ENCODE data around the gene TMEM176A.

Gene TMEM176A

GRCh38 chr7:150790416-150791075 lies 10.0 kb upstream of the TMEM176A start:
- Histone ChIP-seq H3K36me3 (ENCODE audit: control insufficient read depth, low read depth, low read length) (no peaks in the 10 kb centered on the region), H3K9me3 (ENCODE audit: control insufficient read depth, low read depth, low read length) (no peaks in the 10 kb centered on the region), H3K27ac (ENCODE audit: low read length) (no peak overlapping the region), H3K27me3 (ENCODE audit: control insufficient read depth, insufficient read depth, low read length) (no peaks in the 10 kb centered on the region), H3K4me3 (ENCODE audit: low read length) (no peak overlapping the region), H3K9ac (ENCODE audit: low read length) (no peak overlapping the region), H3K4me1 (ENCODE audit: control insufficient read depth, low read depth, low read length) (no peaks in the 10 kb centered on the region)

- no peaks in the 10 kb centered on the region for H3K36me3 ChIP-seq (ENCODE audit: control insufficient read depth, low read depth, low read length)
- H3K27ac ChIP-seq (ENCODE audit: low read length), result no peak overlapping the region
- no peak overlapping the region for H3K9ac ChIP-seq (ENCODE audit: low read length)
- H3K4me1 ChIP-seq (ENCODE audit: control insufficient read depth, low read depth, low read length), result no peaks in the 10 kb centered on the region
- H3K27me3 ChIP-seq (ENCODE audit: control insufficient read depth, insufficient read depth, low read length), result peaks cover 2% of the 10 kb centered on the region
- H3K9me3 ChIP-seq (ENCODE audit: control insufficient read depth, low read depth, low read length), result no peaks in the 10 kb centered on the region
- H3K4me3 ChIP-seq (ENCODE audit: low read length), result no peak overlapping the region
Observed at GRCh38 chr7:150791304-150791703, 9.3 kb upstream of the TMEM176A start.

- H3K4me1 ChIP-seq (ENCODE audit: control insufficient read depth, low read depth, low read length), result no peaks in the 10 kb centered on the region
- H3K9me3 ChIP-seq (ENCODE audit: control insufficient read depth, low read depth, low read length), result no peaks in the 10 kb centered on the region
- no peak overlapping the region for H3K4me3 ChIP-seq (ENCODE audit: low read length)
- H3K9ac ChIP-seq (ENCODE audit: low read length), result no peak overlapping the region
- H3K27me3 ChIP-seq (ENCODE audit: control insufficient read depth, insufficient read depth, low read length), result peaks cover 3% of the 10 kb centered on the region
- H3K27ac ChIP-seq (ENCODE audit: low read length), result no peak overlapping the region
- H3K36me3 ChIP-seq (ENCODE audit: control insufficient read depth, low read depth, low read length), result no peaks in the 10 kb centered on the region
Observed at GRCh38 chr7:150791746-150792452, 8.7 kb upstream of the TMEM176A start.

GRCh38 chr7:150793569-150794238 lies 6.9 kb upstream of the TMEM176A start:
- no peaks in the 10 kb centered on the region for H3K36me3 ChIP-seq (ENCODE audit: control insufficient read depth, low read depth, low read length)
- H3K9me3 ChIP-seq (ENCODE audit: control insufficient read depth, low read depth, low read length), result no peaks in the 10 kb centered on the region
- peaks cover 5% of the 10 kb centered on the region for H3K4me1 ChIP-seq (ENCODE audit: control insufficient read depth, low read depth, low read length)
- no peak overlapping the region for H3K4me3 ChIP-seq (ENCODE audit: low read length)
- no peak overlapping the region for H3K27ac ChIP-seq (ENCODE audit: low read length)
- H3K27me3 ChIP-seq (ENCODE audit: control insufficient read depth, insufficient read depth, low read length), result peaks cover 14% of the 10 kb centered on the region
- H3K9ac ChIP-seq (ENCODE audit: low read length), result no peak overlapping the region

GRCh38 chr7:150797661-150798060 lies 2.9 kb upstream of the TMEM176A start:
- H3K36me3 ChIP-seq (ENCODE audit: control insufficient read depth, low read depth, low read length), result no peaks in the 10 kb centered on the region
- H3K9ac ChIP-seq (ENCODE audit: low read length), result no peak overlapping the region
- no peak overlapping the region for H3K4me3 ChIP-seq (ENCODE audit: low read length)
- no peak overlapping the region for H3K27ac ChIP-seq (ENCODE audit: low read length)
- peaks cover 9% of the 10 kb centered on the region for H3K4me1 ChIP-seq (ENCODE audit: control insufficient read depth, low read depth, low read length)
- peaks cover 54% of the 10 kb centered on the region for H3K27me3 ChIP-seq (ENCODE audit: control insufficient read depth, insufficient read depth, low read length)
- no peaks in the 10 kb centered on the region for H3K9me3 ChIP-seq (ENCODE audit: control insufficient read depth, low read depth, low read length)

- no peak overlapping the region for H3K27ac ChIP-seq (ENCODE audit: low read length)
- H3K36me3 ChIP-seq (ENCODE audit: control insufficient read depth, low read depth, low read length), result no peaks in the 10 kb centered on the region
- H3K4me3 ChIP-seq (ENCODE audit: low read length), result no peak overlapping the region
- peaks cover 69% of the 10 kb centered on the region for H3K27me3 ChIP-seq (ENCODE audit: control insufficient read depth, insufficient read depth, low read length)
- no peaks in the 10 kb centered on the region for H3K9me3 ChIP-seq (ENCODE audit: control insufficient read depth, low read depth, low read length)
- H3K4me1 ChIP-seq (ENCODE audit: control insufficient read depth, low read depth, low read length), result peaks cover 9% of the 10 kb centered on the region
- H3K9ac ChIP-seq (ENCODE audit: low read length), result no peak overlapping the region
Observed at GRCh38 chr7:150799156-150799555, 1.4 kb upstream of the TMEM176A start.

- Histone ChIP-seq H3K4me3 (ENCODE audit: low read length) (peak within 1 kb of the TSS; percentile 57), H3K9ac (ENCODE audit: low read length) (no peak within 1 kb of the TSS), H3K4me1 (ENCODE audit: control insufficient read depth, low read depth, low read length) (peaks cover 9% of the 10 kb centered on the region), H3K27me3 (ENCODE audit: control insufficient read depth, insufficient read depth, low read length) (peaks cover 75% of the 10 kb centered on the region), H3K27ac (ENCODE audit: low read length) (no peak within 1 kb of the TSS), H3K9me3 (ENCODE audit: control insufficient read depth, low read depth, low read length) (no peaks in the 10 kb centered on the region), H3K36me3 (ENCODE audit: control insufficient read depth, low read depth, low read length) (no peaks in the 10 kb centered on the region)
Observed at GRCh38 chr7:150799741-150800580, 608 bp upstream of the TMEM176A start, which contains the start of gene TMEM176B. TMEM176B (minus strand) TSS chr7:150800364; CDS start chr7:150796569, 3,795 bp downstream.

- Histone ChIP-seq H3K9me3 (ENCODE audit: control insufficient read depth, low read depth, low read length) (peaks cover 3% of the 10 kb centered on the region), H3K4me3 (ENCODE audit: low read length) (peak overlapping the region; percentile 57), H3K4me1 (ENCODE audit: control insufficient read depth, low read depth, low read length) (peaks cover 9% of the 10 kb centered on the region), H3K9ac (ENCODE audit: low read length) (no peak overlapping the region), H3K27me3 (ENCODE audit: control insufficient read depth, insufficient read depth, low read length) (peaks cover 72% of the 10 kb centered on the region), H3K27ac (ENCODE audit: low read length) (no peak overlapping the region), H3K36me3 (ENCODE audit: control insufficient read depth, low read depth, low read length) (no peaks in the 10 kb centered on the region)
Observed at GRCh38 chr7:150801242-150801945, 825 bp downstream of the TMEM176A start.

- H3K36me3 ChIP-seq (ENCODE audit: control insufficient read depth, low read depth, low read length), result no peaks in the 10 kb centered on the region
- peaks cover 9% of the 10 kb centered on the region for H3K4me1 ChIP-seq (ENCODE audit: control insufficient read depth, low read depth, low read length)
- H3K4me3 ChIP-seq (ENCODE audit: low read length), result no peak overlapping the region
- no peak overlapping the region for H3K27ac ChIP-seq (ENCODE audit: low read length)
- H3K9ac ChIP-seq (ENCODE audit: low read length), result no peak overlapping the region
- peaks cover 5% of the 10 kb centered on the region for H3K9me3 ChIP-seq (ENCODE audit: control insufficient read depth, low read depth, low read length)
- H3K27me3 ChIP-seq (ENCODE audit: control insufficient read depth, insufficient read depth, low read length), result peaks cover 72% of the 10 kb centered on the region
Observed at GRCh38 chr7:150801946-150802771, 1.6 kb downstream of the TMEM176A start.

- Histone ChIP-seq H3K27me3 (ENCODE audit: control insufficient read depth, insufficient read depth, low read length) (peaks cover 65% of the 10 kb centered on the region), H3K27ac (ENCODE audit: low read length) (no peak overlapping the region), H3K9me3 (ENCODE audit: control insufficient read depth, low read depth, low read length) (peaks cover 5% of the 10 kb centered on the region)
Observed at GRCh38 chr7:150803161-150803860, 2.7 kb downstream of the TMEM176A start.

More at GRCh38 chr7:150803161-150803860, 2.7 kb downstream of the TMEM176A start:
- H3K4me1 ChIP-seq (ENCODE audit: control insufficient read depth, low read depth, low read length), result peaks cover 5% of the 10 kb centered on the region
- H3K9ac ChIP-seq (ENCODE audit: low read length), result no peak overlapping the region
- H3K36me3 ChIP-seq (ENCODE audit: control insufficient read depth, low read depth, low read length), result no peaks in the 10 kb centered on the region
- H3K4me3 ChIP-seq (ENCODE audit: low read length), result no peak overlapping the region
